ENCODE data around the gene CHRNA4.

- TF ChIP-seq CTCF (IDR thresholded peaks at IDR 0.05) (no peak), EP300 (IDR thresholded peaks at IDR 0.05) (no peak)
Observed at GRCh38 chr20:63311186-63311832, 49.8 kb downstream of the CHRNA4 start.
